CD4-positive, alpha-beta T cell treated with Interleukin-10 for 1 hour (primary cell): ENCODE measurements around the gene SIGLEC10.

Experiments used
- DNase-seq: peaks from one replicate; pipeline ENCODE4 v3.0.0-alpha.2; 2020

SIGLEC10 gene

DNA sequence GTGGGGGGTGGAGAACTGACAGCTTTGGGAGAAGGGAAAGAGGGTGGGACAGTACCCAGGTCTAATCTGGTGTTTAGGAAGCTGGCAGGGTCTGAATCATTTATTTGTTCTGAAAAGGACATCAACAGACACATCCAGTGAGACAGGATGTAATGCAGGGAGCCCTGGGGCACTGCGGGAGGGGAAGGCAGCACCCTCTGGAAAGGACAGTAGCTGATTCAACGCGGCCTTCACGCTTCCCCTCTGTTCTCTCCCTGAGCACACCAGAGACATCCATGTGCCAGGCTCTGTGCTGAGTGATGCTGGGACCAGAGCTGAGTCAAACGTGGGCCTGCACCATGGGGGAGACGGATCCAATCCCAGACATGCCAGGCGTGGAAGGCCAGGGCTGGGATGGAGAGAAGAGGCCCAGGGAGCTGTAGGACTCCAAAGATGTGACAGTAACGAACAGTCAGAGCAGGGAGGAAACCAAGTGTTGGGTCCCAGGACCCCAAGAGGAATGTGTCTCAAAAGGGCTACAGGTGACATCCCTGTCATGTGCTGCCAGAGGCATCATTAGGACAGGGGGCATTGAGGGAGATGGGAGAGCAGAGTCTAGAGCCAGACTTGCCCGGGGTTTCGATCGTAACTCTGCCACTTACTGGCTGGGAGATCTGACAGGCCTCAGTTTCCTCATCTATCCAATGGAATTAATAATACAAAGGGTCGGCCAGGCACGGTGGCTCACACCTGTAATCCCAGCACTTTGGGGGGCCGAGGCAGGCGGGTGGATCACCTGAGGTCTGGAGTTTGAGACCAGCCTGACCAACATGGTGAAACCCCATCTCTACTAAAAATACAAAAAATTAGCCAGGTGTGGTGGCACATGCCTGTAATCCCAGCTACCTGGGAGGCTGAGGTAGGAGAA, 53.0 kb downstream of the SIGLEC10 start:
- DNase-seq, result no peak

DNA sequence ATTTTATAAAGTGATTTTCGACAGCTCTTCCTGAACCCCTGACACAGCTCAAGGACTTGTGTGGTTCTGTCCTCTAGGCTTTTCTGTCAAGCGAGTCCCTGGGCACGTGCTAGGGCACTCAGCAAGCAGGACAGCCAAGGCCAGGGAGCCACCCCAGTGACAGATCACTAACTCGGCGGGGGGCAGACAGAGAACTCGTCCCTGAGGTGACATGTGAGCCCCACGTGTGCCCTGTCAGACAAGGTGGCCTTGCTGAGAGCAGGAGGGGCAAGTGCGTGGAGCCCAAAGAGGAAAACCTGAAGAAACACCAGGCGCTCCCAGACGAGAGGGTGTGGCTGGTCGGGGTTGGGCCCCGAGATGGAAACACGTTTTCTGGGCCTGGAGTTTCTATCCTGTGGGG, 56.2 kb downstream of the SIGLEC10 start:
- DNase-seq, result no peak
